Lower leg skin (tissue), 4 donors: ENCODE data around the gene THSD4. TPM values are rescaled to one million over a fixed set of nuclear protein-coding genes. Genes with fewer than 3 reads are reported as not detected.

ENCODE experiments used
- DNase-seq, 2 donors: peaks; one replicate each; pipeline ENCODE4 v3.0.0-alpha.2; 2019; ENCODE audit warnings: low spot score in 2 of 2
- H3K4me3 ChIP-seq: fragments of 200-600 bp; sonication (generic); 2 replicates; pipeline ENCODE4 v1.5.1; 2017; ENCODE audit warnings: mild to moderate bottlenecking, low read depth; ENCODE audit not compliant: poor library complexity, severe bottlenecking
- POLR2A ChIP-seq, 2 donors: fragments of 450-650 bp; IDR thresholded peaks; one replicate each; pipeline ENCODE4 v1.6.1; 2016 to 2017; ENCODE audit warnings: antibody characterized with exemption in 2 of 2, mild to moderate bottlenecking in 1 of 2, moderate library complexity in 1 of 2
- WGBS, 2 donors: methylation state at CpG; one replicate each; pipeline ENCODE4 v1.1.5; 2018; 5-methylcytosine and 5-hydroxymethylcytosine counted together
- intact Hi-C: fragments of 100-400 bp; cut with DNase I; formaldehyde crosslinking; loops from one replicate; pipeline ENCODE4 v1.15.0; 2023; ENCODE audit warnings: low total_unique reads
- total RNA-seq, 4 donors: library from RNA; depleted of rRNA; stranded (reverse); fragments of >200 nt; gene quantifications; one replicate each; pipeline ENCODE4 v1.1.0, GENCODE V29; 2016
- TF ChIP-seq, protein P1 (sequence below), 3 donors: fragments of 450-650 bp; IDR thresholded peaks; one replicate each; pipeline ENCODE4 v1.5.1; 2016; ENCODE audit warnings: antibody characterized with exemption in 3 of 3, mild to moderate bottlenecking in 3 of 3, moderate library complexity in 2 of 3

THSD4 gene
- total RNA-seq, 4 donors from 2014 or later, result 9.3 to 39.2 (median 32.8) TPM

GRCh38 chr15:71677352-71677751 lies 562.1 kb downstream of the THSD4 start:
- no peak for DNase-seq
- no peak overlapping the region for H3K4me3 ChIP-seq
- 33 to 36% methylated on average over 2 of the region's 2 CpGs for WGBS, 2 donors
- no peak for TF ChIP-seq POLR2A (IDR thresholded peaks at IDR 0.05)
- TF ChIP-seq, protein P1, sequence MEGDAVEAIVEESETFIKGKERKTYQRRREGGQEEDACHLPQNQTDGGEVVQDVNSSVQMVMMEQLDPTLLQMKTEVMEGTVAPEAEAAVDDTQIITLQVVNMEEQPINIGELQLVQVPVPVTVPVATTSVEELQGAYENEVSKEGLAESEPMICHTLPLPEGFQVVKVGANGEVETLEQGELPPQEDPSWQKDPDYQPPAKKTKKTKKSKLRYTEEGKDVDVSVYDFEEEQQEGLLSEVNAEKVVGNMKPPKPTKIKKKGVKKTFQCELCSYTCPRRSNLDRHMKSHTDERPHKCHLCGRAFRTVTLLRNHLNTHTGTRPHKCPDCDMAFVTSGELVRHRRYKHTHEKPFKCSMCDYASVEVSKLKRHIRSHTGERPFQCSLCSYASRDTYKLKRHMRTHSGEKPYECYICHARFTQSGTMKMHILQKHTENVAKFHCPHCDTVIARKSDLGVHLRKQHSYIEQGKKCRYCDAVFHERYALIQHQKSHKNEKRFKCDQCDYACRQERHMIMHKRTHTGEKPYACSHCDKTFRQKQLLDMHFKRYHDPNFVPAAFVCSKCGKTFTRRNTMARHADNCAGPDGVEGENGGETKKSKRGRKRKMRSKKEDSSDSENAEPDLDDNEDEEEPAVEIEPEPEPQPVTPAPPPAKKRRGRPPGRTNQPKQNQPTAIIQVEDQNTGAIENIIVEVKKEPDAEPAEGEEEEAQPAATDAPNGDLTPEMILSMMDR (IDR thresholded peaks at IDR 0.05), result no peak
- intact Hi-C loops, result no loop called here

GRCh38 chr15:71677766-71678165 lies 562.5 kb downstream of the THSD4 start:
- DNase-seq, result no peak
- intact Hi-C loops, result no loop called here
- TF ChIP-seq, protein P1 (IDR thresholded peaks at IDR 0.05), result no peak
- TF ChIP-seq POLR2A (IDR thresholded peaks at IDR 0.05), result no peak
- WGBS, 2 donors, result 63 to 69% methylated on average over 5 of the region's 5 CpGs
- H3K4me3 ChIP-seq, result no peak overlapping the region

GRCh38 chr15:71678191-71678590 lies 562.9 kb downstream of the THSD4 start:
- TF ChIP-seq, protein P1 (IDR thresholded peaks at IDR 0.05), result no peak
- no peak for TF ChIP-seq POLR2A (IDR thresholded peaks at IDR 0.05)
- no peak overlapping the region for H3K4me3 ChIP-seq
- WGBS, 2 donors, result 47 to 59% methylated on average over 2 of the region's 2 CpGs
- intact Hi-C loops, result no loop called here
- no peak for DNase-seq

- no peak for DNase-seq
- TF ChIP-seq POLR2A (IDR thresholded peaks at IDR 0.05), result no peak
- TF ChIP-seq, protein P1 (IDR thresholded peaks at IDR 0.05), result no peak
- intact Hi-C loops, result no loop called here
- H3K4me3 ChIP-seq, result no peak overlapping the region
- WGBS, 2 donors, result 86 to 88% methylated on average over 2 of the region's 2 CpGs
Measured at GRCh38 chr15:71678605-71679004, 563.3 kb downstream of the THSD4 start.

- WGBS, 2 donors, result 73 to 87% methylated on average over 3 of the region's 3 CpGs
Measured at GRCh38 chr15:71679223-71679792, 564.0 kb downstream of the THSD4 start.

More at GRCh38 chr15:71679223-71679792, 564.0 kb downstream of the THSD4 start:
- H3K4me3 ChIP-seq, result no peak overlapping the region
- no peak for DNase-seq
- intact Hi-C loops, result no loop called here
- TF ChIP-seq, protein P1 (IDR thresholded peaks at IDR 0.05), result no peak
- no peak for TF ChIP-seq POLR2A (IDR thresholded peaks at IDR 0.05)
